DMS 273 (cell line): ENCODE measurements around the gene RAB3GAP1.

Experiments
- DNase-seq: peaks from one replicate; lab custom pipeline; 2025; ENCODE audit not compliant: unreplicated experiment; lab: John Stamatoyannopoulos, UW

The RAB3GAP1 gene

DNA sequence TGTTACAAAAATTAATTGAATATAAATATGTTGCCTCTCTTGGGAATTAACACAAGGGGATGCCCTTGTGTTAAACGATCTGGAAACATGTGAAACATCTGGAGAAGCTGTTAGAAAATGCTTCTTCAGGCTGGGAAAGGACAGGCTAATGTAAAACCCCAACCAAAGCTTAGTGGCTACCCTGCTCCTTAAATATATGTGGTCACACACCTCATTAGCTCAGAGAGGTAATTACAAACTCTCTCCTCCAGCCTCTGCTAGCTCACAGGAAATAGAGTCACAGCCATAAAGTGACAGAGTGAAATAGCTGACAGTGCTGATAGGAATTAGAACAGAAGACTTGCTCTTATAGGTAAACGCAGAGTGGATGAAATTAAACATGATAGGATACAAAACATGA, 155.9 kb downstream of the RAB3GAP1 start:
- no peak for DNase-seq

DNA sequence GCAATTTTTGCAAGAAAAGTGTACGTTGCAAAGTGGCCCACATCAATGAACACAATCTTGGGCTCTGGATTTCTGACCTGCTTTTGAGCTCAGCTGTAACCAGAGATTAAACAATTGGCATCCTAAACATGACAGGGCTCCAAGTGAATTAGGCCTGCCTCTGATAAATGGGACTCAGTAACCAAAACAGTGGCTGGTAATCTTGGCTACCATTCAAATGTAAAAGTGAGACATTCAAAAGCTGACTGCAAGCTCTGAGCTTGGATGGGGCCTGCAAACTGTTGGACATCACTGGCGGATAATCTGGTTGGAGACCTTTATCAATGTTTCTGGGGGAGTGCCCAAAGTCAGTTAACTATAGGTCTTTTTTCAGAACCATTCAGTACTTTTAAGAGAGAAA, 160.7 kb downstream of the RAB3GAP1 start:
- no peak for DNase-seq

DNA sequence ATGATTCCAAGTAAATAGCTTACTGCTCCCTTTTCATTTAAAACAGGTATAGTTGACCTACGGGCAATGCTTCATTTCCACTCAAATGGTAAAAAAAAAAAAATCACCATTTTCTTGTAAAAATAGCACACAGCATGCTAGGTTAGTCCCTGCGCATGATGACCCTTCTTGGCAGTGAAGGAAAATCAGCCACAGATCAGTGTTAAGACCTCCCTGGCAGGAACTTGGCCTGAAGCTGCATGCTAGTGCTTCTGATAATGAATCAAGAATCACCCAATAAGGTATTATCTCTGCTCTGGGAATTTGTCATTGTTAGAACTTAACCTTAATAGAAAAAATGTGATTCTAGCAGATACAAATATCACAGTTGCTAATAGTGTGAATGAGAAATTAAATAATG, 166.3 kb downstream of the RAB3GAP1 start:
- no peak for DNase-seq

DNA sequence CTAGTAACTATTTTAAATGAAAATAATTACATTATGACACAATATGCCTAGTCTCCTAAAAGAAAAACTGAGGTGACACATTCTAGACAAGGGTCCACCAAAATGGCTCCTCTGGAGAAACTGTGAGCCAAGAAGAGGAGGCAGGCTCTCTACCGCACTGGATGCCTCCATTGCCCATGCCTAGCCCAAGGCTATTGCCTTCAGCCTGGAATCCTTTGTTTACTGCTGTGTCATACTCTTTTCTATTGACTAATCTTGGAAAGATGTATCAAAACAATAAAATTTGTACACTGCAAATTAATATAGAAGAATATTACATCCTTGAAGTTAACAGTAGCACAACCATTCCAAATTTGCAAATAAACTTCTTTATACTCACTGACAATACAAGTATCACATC, 167.1 kb downstream of the RAB3GAP1 start:
- no peak for DNase-seq
